Immature natural killer cell (primary cell): Measurements from ENCODE around the gene ZFYVE19. TPM values are rescaled to one million over a fixed set of nuclear protein-coding genes. Genes with fewer than 3 reads are reported as not detected.

Experiments used
- DNase-seq, 3 donors: peaks; one replicate each; pipeline ENCODE4 v3.0.0; 2022; ENCODE audit warnings: mixed read lengths in 1 of 3
- H3K27ac Mint-ChIP-seq, 6 donors: one replicate each; pipeline ENCODE4 v1.8.0; 2020; ENCODE audit warnings: mixed read lengths in 6 of 6, mild to moderate bottlenecking in 5 of 6, inconsistent platforms in 4 of 6, moderate library complexity in 3 of 6
- H3K27me3 Mint-ChIP-seq, 3 donors: one replicate each; pipeline ENCODE4 v1.8.0; 2020 to 2021; ENCODE audit warnings: low read depth in 3 of 3, mild to moderate bottlenecking in 3 of 3, mixed read lengths in 3 of 3, moderate library complexity in 3 of 3, inconsistent platforms in 1 of 3
- H3K36me3 Mint-ChIP-seq, 3 donors: one replicate each; pipeline ENCODE4 v1.8.0; 2020; ENCODE audit warnings: mixed read lengths in 3 of 3, inconsistent platforms in 2 of 3, mild to moderate bottlenecking in 2 of 3
- H3K4me1 Mint-ChIP-seq, 2 donors: one replicate each; pipeline ENCODE4 v1.8.0; 2020; ENCODE audit warnings: inconsistent platforms in 2 of 2, mild to moderate bottlenecking in 2 of 2, mixed read lengths in 2 of 2, moderate library complexity in 1 of 2
- H3K4me3 Mint-ChIP-seq, 5 donors: one replicate each; pipeline ENCODE4 v1.8.0; 2020; ENCODE audit warnings: mild to moderate bottlenecking in 5 of 5, mixed read lengths in 5 of 5, inconsistent platforms in 3 of 5, moderate library complexity in 3 of 5
- H3K9me3 Mint-ChIP-seq, 6 donors: one replicate each; pipeline ENCODE4 v1.8.0; 2020; ENCODE audit warnings: mild to moderate bottlenecking in 6 of 6, mixed read lengths in 6 of 6, inconsistent platforms in 4 of 6, moderate library complexity in 3 of 6
- polyA plus RNA-seq, 3 donors: library from polyadenylated mRNA; unstranded; fragments of 300-500 nt; fragmentation: Illumina TruSeq; gene quantifications; one replicate each; pipeline ENCODE4 v1.2.3, GENCODE V29; 2021

ZFYVE19 gene
- polyA plus RNA-seq, 3 donors from 2014 or later = 12.8 to 22.0 (median 20.9) TPM

DNA sequence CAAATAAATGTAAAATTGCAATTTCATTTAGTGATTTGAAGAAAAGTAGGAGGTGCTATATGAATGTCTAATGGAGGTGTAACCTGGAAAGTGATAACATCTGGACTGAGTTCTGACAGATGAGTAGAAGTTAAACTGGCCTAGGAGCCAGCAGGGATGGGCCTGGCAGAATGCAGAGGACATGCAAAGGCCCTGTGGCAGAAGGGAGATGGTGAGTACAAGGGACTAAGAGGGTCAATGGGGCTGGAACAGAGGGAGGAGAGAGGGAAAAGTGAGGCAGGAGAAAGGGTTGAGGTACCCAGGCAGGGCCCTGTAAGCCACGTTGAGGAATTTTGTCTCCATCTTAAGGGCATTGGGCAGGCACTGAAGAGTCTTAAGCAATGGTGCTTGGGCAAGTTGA is 25.0 kb downstream of the ZFYVE19 start:
- H3K9me3 Mint-ChIP-seq = no peaks in the 10 kb centered on the region

DNA sequence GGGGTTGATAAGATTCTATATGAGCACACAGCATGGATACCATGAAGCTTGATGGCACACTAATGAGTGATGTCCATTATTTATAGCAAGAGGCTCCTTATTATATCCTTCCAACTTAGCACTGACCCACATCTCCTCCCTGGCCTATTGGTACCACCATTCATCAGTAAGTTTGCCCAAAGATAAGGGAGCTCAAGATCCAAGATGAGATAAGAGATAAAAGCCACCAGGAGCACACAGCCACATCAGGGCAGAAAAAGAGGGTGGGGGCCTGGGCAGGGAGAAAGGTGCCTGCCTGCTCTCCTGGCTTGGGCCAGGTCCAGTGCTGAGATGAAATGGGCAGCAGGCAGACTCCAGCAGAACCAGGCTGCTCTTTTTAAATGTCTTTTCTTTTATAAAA is 26.0 kb downstream of the ZFYVE19 start:
- H3K4me1 Mint-ChIP-seq = no peaks in the 10 kb centered on the region
- no peak overlapping the region for H3K4me3 Mint-ChIP-seq
- H3K27me3 Mint-ChIP-seq = peaks cover 0 to 3% (median 0%) of the 10 kb centered on the region in 3 donors
- H3K36me3 Mint-ChIP-seq = no peaks in the 10 kb centered on the region
- no peak overlapping the region for H3K27ac Mint-ChIP-seq
- H3K9me3 Mint-ChIP-seq = no peaks in the 10 kb centered on the region
- no peak for DNase-seq

More for the DNA sequence above, 25.0 kb downstream of the ZFYVE19 start:
- H3K4me1 Mint-ChIP-seq = no peaks in the 10 kb centered on the region
- DNase-seq = no peak
- H3K36me3 Mint-ChIP-seq = no peaks in the 10 kb centered on the region
- no peak overlapping the region for H3K27ac Mint-ChIP-seq
- H3K27me3 Mint-ChIP-seq = no peaks in the 10 kb centered on the region
- H3K4me3 Mint-ChIP-seq = no peak overlapping the region

DNA sequence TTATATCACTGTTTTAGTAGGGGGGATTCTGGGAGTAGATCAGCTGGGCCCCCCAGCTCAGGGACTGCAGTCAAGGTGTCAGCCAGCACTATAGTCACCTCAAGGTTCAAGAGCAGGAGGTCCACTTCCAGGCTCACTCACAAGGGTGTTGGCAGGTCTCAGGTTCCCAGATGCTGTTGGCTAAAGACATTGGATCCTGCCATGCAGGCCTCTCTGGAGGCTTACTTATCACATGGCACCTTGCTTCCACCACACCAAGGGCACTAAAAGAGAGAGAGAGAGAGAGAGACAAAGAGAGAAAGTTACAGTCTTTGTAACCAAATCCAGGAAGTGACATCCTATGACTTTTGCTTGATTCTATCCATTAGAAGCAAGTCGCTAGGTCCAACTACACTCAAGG is 29.1 kb downstream of the ZFYVE19 start:
- H3K9me3 Mint-ChIP-seq = peaks cover 0 to 2% (median 0%) of the 10 kb centered on the region in 6 donors
- no peak overlapping the region for H3K27ac Mint-ChIP-seq
- DNase-seq = no peak
- H3K36me3 Mint-ChIP-seq = no peaks in the 10 kb centered on the region
- H3K4me1 Mint-ChIP-seq = no peaks in the 10 kb centered on the region
- peaks cover 0 to 5% (median 0%) of the 10 kb centered on the region in 3 donors for H3K27me3 Mint-ChIP-seq
- H3K4me3 Mint-ChIP-seq = no peak overlapping the region

DNA sequence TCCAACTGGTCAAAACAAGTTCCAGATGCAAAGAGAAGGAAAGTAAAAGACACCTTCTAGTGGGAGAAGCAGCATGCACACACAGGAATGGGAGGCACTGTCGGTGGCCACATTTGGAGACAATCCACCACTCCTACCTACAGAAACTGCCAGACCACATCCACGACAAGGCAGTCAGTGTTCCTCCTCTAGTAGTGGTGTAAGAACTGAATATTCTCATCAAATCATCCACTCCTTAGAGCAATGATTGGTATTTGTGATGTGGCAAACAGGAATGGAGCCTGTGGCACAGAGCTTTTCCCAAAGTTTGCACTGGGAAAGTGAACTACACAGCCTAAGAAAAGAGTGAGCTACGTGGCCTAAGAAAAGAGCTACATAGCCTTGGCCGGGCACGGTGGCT is 31.9 kb downstream of the ZFYVE19 start:
- Mint-ChIP-seq H3K36me3 (no peaks in the 10 kb centered on the region), H3K27ac (no peak overlapping the region), H3K27me3 (peaks cover 0 to 8% (median 6%) of the 10 kb centered on the region in 3 donors), H3K4me3 (no peak overlapping the region), H3K9me3 (peaks cover 0 to 2% (median 0%) of the 10 kb centered on the region in 6 donors), H3K4me1 (peaks cover 6% of the 10 kb centered on the region in 2 donors)
- DNase-seq = no peak

DNA sequence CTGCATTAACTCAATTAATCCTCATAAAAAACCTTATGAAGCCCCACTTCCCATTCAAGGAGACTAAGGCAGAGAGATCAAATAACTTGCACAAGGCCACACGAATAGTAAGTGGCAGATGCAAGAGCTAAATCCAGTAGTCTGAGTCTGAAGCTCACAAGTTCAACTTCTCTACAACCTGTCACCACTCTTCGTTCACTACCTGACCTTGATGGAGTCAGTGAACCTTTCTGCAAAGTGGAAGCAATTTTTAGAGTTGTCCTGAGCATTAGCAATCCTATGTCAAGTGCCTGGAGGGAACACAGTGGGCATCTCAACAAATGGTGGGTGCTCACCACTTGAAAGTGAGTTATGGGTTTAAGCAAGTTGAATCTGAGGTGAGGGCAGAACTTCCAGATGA is 34.9 kb downstream of the ZFYVE19 start:
- Mint-ChIP-seq H3K4me1 (peaks cover 12 to 13% of the 10 kb centered on the region in 2 donors), H3K27ac (no peak overlapping the region), H3K36me3 (no peaks in the 10 kb centered on the region), H3K27me3 (peaks cover 8 to 15% (median 10%) of the 10 kb centered on the region in 3 donors), H3K9me3 (peaks cover 0 to 2% (median 0%) of the 10 kb centered on the region in 6 donors), H3K4me3 (no peak overlapping the region)
- no peak for DNase-seq

DNA sequence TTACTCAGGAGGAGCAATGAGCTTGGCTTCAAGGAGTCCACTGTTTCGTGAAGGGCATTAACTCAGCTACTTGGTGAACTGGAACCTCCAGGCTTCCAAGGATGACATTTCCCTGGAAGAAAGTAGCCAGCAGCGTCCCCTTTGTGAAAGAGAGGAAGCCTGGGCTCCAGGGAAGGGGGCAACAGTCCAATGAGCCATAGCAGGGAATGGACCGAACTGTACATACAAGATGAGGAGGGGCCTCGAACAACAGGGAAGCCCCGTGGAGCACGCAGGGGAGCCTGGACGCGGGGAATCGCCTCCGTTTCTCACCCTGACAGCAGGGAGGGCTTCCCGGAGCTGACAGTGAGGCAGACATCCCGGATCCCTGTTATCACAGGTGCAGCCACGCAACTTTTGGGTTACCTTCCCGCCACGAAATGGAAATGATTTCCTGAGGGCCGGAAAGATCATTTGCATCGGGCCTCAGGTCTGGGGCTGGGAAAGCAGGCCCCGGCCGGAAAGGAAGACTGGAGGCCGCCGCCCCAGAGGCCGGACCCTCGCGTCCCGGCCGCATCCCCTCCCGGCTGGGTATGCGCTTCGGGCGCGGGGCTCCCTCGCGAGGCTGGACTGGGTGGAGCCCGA is 36.5 kb downstream of the ZFYVE19 start:
- H3K4me3 Mint-ChIP-seq = peak overlapping the region; percentile 68 to 81 (median 80)
- peaks cover 0 to 2% (median 0%) of the 10 kb centered on the region in 6 donors for H3K9me3 Mint-ChIP-seq
- no peak overlapping the region for H3K27ac Mint-ChIP-seq
- peaks cover 12 to 13% of the 10 kb centered on the region in 2 donors for H3K4me1 Mint-ChIP-seq
- DNase-seq = no peak
- H3K36me3 Mint-ChIP-seq = no peaks in the 10 kb centered on the region
- peaks cover 7 to 18% (median 8%) of the 10 kb centered on the region in 3 donors for H3K27me3 Mint-ChIP-seq

DNA sequence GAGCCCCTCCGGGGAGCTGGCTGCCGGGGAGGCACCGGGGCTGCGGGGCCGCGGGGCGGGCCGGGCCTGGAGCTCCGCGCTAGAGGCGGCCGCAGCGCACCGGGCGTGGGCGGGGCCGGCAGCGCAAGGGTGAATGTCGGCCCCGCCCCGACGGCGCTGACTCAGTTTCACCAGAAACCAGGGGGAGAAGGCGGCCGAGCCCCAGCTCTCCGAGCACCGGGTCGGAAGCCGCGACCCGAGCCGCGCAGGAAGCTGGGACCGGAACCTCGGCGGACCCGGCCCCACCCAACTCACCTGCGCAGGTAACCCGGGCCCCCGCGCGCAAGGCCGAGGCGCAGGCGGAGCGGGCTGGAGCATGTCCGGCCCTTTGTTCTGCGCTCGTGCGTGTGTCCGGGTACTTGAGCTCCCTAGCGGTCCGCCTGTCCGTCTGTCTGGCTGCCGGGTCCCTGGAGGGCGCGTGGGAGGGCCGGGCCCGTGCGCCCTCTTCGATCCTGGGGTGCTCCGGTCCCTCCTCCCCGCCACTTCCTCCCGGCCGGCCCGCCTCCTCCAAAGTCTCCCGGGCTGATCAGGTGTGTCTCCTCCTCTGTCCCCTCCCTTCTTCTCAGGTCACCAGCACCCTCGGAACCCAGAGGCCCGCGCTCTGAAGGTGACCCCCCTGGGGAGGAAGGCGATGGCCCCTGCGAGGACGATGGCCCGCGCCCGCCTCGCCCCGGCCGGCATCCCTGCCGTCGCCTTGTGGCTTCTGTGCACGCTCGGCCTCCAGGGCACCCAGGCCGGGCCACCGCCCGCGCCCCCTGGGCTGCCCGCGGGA is 37.2 kb downstream of the ZFYVE19 start, which contains the start of gene SPINT1:
SPINT1 (plus strand) TSS at position 164 of the 811 bp plus-strand sequence; CDS start at position 671, 507 bp downstream.
- H3K27me3 Mint-ChIP-seq = peaks cover 7 to 18% (median 8%) of the 10 kb centered on the region in 3 donors
- peaks cover 0 to 2% (median 0%) of the 10 kb centered on the region in 6 donors for H3K9me3 Mint-ChIP-seq
- H3K36me3 Mint-ChIP-seq = no peaks in the 10 kb centered on the region
- H3K27ac Mint-ChIP-seq = no peak within 1 kb of the TSS
- peak within 1 kb of the TSS; percentile 74 to 85 (median 81) for H3K4me3 Mint-ChIP-seq
- peak in 1 of 3 donors; percentile 17 for DNase-seq
- H3K4me1 Mint-ChIP-seq = peaks cover 12 to 13% of the 10 kb centered on the region in 2 donors

DNA sequence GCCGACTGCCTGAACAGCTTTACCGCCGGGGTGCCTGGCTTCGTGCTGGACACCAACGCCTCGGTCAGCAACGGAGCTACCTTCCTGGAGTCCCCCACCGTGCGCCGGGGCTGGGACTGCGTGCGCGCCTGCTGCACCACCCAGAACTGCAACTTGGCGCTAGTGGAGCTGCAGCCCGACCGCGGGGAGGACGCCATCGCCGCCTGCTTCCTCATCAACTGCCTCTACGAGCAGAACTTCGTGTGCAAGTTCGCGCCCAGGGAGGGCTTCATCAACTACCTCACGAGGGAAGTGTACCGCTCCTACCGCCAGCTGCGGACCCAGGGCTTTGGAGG is 37.8 kb downstream of the ZFYVE19 start:
- Mint-ChIP-seq H3K27me3 (peaks cover 7 to 18% (median 8%) of the 10 kb centered on the region in 3 donors), H3K4me3 (peak overlapping the region; percentile 74 to 85 (median 79)), H3K36me3 (no peaks in the 10 kb centered on the region), H3K4me1 (peaks cover 12 to 13% of the 10 kb centered on the region in 2 donors), H3K9me3 (no peaks in the 10 kb centered on the region), H3K27ac (no peak overlapping the region)
- peak in 2 of 3 donors; percentile 11 to 14 for DNase-seq

DNA sequence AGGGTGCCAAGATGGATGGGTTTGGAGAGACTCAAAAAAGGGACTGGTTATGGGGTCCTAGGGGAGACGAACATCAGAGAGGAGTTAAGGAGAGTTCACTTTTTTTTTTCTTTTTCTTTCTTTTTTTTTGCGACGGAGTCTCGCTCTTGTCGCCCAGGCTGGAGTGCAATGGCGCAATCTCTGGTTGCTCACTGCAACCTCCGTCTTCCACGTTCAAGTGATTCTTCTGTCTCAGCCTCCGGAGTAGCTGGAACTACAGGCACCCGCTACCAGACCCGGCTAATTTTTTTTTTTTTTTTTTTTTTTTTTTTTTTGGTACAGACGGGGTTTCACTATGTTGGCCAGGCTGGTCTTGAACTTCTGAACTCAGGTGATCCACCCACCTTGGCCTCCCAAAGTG is 38.1 kb downstream of the ZFYVE19 start:
- Mint-ChIP-seq H3K27me3 (peaks cover 7 to 18% (median 8%) of the 10 kb centered on the region in 3 donors), H3K4me3 (peak overlapping the region; percentile 74 to 85 (median 79)), H3K9me3 (no peaks in the 10 kb centered on the region), H3K4me1 (peaks cover 12 to 13% of the 10 kb centered on the region in 2 donors), H3K27ac (no peak overlapping the region), H3K36me3 (no peaks in the 10 kb centered on the region)
- no peak for DNase-seq

DNA sequence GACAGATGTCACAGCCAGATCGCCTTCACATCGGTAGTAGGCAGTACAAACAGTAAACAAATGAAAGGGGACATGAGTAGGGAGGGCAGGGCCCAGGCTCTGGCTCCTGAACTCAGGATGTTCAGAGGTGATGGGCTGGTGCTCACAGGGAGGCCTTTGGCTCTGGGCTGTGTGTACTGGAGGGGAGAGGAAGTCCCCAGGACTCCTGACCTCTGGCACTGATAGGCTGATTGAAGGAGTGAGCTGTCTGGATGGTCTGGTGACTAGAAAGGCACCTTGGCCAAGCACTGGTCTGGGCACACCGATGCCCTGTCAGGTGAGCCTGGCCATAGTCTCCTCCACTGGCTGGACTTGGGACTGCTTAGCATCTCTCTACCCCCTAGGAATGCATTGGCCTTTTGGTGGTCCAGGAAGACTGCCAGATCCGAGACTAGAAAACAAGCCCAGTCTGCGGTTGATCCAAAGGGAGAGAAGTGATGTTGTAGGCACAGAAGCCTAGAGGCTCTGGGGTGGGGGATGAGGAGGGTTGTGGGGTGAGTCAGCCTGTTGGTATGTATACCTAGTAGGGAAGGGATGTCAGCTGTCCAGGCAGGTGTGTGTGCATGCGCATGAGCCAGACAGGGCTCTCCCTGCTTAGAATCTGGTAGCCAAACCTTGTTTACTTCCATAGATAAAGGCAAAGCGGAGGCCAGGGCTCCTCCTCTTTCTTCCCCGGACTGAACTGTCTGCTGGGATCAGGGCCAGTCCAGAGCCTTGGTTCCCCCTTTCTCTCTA is 38.8 kb downstream of the ZFYVE19 start:
- Mint-ChIP-seq H3K27ac (no peak overlapping the region), H3K4me1 (peaks cover 12 to 13% of the 10 kb centered on the region in 2 donors), H3K36me3 (no peaks in the 10 kb centered on the region), H3K27me3 (peaks cover 5 to 18% (median 8%) of the 10 kb centered on the region in 3 donors), H3K9me3 (no peaks in the 10 kb centered on the region), H3K4me3 (peak overlapping the region; percentile 35 to 52 (median 44))
- no peak for DNase-seq

DNA sequence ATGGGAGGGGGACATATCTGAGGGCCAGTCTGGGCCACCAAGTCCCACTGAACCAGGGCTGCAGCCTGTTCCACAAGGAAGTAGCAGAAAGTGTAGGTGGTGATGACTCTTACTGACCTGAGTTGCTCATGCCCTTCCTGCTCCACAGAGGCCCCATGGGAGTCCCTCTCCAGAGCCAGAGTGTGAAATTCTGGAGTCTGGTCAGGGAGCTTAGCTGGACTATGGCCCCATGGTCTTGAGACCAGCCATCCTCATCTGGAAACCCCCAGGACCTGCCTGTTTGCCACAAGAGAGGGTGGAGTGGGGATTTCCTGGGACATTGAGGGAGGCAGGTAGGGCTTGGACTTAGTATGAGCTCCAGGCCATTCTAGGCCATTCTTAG is 39.9 kb downstream of the ZFYVE19 start:
- H3K4me1 Mint-ChIP-seq = peaks cover 12 to 13% of the 10 kb centered on the region in 2 donors
- H3K4me3 Mint-ChIP-seq = no peak overlapping the region
- no peaks in the 10 kb centered on the region for H3K9me3 Mint-ChIP-seq
- no peak for DNase-seq
- H3K27ac Mint-ChIP-seq = no peak overlapping the region
- peaks cover 5 to 18% (median 10%) of the 10 kb centered on the region in 3 donors for H3K27me3 Mint-ChIP-seq
- no peaks in the 10 kb centered on the region for H3K36me3 Mint-ChIP-seq

DNA sequence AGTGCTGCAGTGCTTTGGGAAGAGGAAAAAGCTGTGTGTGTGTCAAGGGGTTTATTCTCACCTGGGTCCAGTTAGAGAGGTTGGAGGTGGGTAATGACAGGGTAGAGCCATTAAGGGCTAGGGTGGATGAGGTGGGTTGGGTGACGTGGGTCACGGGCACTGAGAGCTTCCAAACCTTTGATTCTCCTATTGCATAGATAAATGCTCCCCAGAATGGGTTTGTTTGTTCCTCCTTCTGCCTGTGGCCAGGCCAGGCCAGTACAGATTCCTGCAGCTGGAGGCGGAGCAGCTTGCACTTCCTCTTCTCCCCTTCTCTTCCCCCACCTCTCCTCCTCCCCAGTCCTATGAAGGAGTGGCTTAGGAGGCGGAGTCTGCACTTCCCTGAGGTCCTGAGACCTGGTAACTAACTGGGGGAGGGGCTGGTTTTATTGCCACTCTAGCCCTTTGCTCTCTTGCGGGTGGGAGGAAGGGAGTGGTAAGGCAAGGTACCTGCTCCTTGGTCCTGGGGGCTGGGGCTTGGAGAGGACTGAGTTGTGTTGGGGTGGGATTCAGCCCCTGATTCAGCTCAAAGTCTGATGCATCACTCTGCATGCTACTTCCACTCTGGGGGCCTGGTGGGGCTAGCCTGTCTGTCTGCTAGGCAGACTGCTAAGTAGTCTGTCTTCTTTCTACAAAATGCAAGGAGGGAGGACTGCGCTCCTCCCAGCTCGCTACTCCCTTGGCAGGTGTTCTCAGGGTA is 40.5 kb downstream of the ZFYVE19 start:
- peaks cover 2 to 20% (median 10%) of the 10 kb centered on the region in 3 donors for H3K27me3 Mint-ChIP-seq
- no peaks in the 10 kb centered on the region for H3K9me3 Mint-ChIP-seq
- H3K4me3 Mint-ChIP-seq = no peak overlapping the region
- no peak overlapping the region for H3K27ac Mint-ChIP-seq
- H3K4me1 Mint-ChIP-seq = peaks cover 12 to 13% of the 10 kb centered on the region in 2 donors
- no peaks in the 10 kb centered on the region for H3K36me3 Mint-ChIP-seq
- DNase-seq = no peak

DNA sequence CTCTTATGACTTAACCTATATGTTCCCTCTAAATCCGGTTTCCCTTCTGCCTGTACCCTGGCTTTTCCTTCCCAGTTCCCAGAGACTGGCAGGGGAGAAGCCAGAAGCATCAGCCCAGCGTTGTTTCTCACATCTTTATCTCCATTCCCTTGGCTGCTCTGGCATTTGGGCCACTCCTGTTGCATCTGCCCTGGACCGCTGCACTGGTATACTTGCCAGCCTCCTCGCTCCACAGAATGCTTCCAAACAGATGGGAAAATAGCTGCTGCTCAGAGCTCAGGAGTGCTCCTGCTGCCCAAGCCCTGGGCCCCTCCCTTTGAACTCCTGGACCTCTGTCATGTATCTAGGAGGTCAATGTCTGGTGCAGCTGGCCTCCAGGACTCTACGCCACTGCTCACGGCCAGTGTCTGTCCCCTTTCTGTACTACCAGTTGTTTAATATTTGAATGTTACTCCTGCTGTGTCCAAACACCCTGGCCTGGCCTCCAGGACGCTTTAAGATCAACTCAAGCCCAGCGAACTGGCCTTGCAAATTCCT is 43.8 kb downstream of the ZFYVE19 start:
- Mint-ChIP-seq H3K4me1 (peaks cover 0 to 1% of the 10 kb centered on the region in 2 donors), H3K27me3 (peaks cover 0 to 12% (median 2%) of the 10 kb centered on the region in 3 donors), H3K36me3 (no peaks in the 10 kb centered on the region), H3K27ac (no peak overlapping the region), H3K9me3 (no peaks in the 10 kb centered on the region), H3K4me3 (no peak overlapping the region)
- no peak for DNase-seq
